NOMO-1 treated with DMSO at 0.1 percent for 48 hours (cell line): Measurements from ENCODE around the gene NDEL1.

Experiments used
- DNase-seq: peaks from one replicate; lab custom pipeline; 2025; ENCODE audit not compliant: unreplicated experiment; lab: John Stamatoyannopoulos, UW

NDEL1 gene

DNA sequence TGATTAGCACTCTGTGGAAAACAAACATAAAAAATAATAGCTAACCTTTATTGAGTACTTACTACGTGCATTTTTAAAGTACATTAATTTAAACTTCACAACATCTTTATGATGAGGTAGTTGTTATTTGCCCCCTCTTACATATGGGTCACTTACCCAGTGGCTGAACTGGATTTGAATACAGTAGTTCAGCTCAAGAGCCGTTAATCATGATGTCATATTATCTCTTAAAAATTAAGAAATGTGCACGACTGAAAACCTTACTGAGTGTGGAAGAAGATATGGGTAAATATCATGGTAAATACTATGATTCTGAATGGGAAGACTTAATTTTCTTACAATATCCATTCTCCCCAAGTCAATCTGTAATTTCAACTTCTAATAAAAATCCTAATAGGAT, 17.6 kb downstream of the NDEL1 start:
- no peak for DNase-seq

DNA sequence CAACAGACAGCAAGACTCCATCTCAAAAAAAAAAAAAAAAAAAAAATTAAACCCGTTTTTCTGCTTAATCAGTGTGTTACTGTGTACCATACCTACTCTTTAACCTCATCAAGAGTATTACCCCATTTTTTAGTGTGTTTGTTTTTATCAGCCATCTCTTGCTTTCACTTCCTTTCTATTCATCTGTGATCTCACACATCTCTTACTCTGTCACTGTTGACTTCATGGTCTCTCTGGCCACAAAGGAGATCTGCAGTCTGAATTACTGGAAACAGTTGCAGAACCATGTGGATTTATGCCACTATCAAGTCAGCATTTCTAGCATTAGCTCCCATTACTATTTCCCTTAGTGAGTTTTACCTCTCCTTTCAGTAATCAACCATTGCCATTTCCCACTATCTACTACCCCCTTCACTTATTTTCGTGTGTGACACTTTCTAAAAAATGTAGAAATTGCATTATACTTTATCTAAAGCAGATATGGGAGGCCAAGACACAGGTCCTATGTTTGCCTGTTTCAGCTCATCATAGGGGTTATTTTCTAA, 20.1 kb downstream of the NDEL1 start:
- peak; percentile 2 for DNase-seq

DNA sequence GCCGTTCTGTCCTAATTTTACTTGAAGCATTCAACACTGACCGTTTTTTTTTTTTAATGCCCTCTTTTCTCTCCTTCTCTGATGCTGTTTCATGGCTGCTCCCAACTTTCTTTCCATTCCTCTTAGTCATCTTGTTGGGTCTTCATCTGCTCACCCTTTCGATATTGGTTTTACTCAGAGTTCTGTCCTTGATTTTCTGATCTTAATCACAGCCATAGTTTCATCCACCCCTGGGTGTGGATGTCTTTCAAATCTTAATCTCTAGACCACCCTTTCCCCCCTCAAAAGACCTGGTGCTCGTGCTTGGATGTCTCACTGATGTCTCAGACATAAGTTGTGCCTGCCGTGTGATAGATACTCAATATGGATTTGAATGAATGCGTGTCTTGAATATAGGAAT, 22.4 kb downstream of the NDEL1 start:
- DNase-seq = no peak

DNA sequence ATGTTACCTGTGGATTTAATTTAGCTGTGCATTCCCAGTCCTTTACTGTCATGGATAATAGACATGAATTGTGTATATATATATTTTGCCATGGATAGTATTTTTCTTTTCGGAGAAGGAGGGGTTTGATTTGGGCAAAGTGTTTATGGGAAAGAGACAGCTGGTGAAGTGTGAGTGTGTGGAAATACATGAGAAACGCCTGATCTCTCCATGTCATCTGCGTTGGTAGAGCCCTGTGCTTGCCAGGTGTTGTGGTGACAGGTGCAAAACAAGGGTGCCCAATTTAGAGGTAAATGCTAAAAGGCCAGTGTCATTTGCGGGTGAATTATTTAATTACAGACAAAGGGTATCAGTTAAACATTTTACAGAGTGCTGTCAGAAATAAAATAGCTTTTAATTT, 23.4 kb downstream of the NDEL1 start:
- DNase-seq = no peak

DNA sequence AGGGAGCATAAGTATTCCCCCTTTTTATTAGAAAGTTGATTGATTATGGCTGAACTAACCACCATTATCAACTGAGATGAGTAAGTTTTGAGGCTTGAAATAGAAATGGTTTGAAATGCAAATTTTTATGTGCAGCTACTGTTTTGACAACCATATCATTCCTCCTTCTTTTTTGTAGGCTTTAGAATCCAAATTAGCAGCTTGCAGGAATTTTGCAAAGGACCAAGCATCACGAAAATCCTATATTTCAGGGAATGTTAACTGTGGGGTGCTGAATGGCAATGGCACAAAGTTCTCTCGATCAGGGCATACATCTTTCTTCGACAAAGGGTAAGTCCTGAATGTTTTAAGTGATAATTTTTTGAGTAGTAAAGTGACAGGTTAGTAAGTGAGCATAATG, 24.1 kb downstream of the NDEL1 start:
- no peak for DNase-seq

DNA sequence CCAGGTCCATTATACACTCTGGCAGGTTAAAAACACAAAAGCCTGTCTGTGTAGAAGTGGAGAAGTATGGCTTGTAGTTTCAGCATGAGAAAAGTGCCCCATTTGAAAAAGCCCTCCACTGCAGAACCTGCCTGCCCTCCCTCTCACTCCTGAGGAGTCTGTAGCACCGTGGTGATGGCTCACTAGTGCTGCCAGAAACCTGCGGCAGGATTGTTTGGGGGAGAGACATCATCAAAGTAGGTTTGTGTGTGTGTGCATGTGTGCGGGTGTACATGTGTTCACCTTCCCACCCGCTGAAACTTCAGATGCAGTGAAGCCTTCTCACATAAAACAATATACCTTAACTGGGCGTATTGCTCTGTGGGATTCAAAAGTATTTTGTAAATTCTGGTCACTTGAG, 26.9 kb downstream of the NDEL1 start:
- DNase-seq = no peak

DNA sequence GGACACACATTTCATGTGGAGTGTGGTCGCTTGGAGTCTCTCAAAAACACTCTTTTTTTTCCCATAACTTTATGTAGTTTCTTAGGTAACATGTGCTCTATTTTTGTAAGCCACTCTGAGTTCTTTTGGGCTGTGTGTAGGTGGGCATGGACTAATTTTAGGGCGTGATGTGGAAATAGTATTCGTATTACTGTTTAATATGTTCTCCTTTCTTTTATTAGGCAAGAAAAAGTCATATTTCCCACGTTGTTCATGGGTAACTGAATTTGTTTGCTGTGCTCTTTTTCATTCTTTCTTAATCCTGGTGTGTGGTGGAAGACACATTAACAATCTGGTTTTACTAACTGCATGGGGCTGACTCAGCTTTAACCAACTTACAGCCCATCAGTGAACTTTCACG, 27.4 kb downstream of the NDEL1 start:
- DNase-seq = no peak

DNA sequence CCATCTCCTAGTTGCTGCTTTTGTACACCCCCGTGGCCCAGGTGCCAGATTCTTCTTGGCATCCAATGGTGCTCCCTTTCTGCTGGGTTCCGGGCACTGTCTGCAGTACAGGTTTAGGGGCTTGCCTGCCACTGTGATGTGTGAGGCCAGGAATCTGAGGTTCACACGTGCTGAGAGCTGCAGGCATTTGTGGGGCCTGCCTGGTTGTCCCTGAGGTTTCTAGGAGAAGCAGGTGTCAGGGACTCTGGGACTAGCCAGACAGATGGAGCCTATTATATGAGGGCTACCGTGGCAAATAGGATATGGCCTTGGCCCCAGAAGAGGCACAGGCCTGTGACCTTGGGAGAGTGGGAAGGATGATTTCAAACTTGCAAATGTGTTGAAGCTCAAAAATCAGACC, 29.3 kb downstream of the NDEL1 start:
- no peak for DNase-seq

DNA sequence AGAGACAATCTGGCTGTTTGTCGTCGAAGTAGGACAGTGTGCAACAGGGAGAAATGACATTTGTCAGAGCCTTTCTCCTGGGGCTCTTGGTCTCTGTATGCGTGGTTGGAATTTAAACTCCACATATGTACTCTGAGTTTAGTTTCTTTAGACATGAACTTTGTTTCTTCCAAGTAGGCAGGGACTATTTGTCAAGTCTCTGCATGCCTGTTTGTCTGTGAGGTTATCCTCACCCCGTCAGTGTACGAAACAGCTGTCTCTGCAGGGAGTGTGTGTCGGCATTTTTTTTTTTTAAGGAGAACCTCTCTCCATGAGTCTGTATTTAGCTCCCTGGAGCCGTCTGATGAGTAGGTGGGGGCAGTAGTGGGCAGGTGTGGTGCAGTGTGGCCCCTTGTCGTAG, 29.7 kb downstream of the NDEL1 start:
- DNase-seq = no peak

DNA sequence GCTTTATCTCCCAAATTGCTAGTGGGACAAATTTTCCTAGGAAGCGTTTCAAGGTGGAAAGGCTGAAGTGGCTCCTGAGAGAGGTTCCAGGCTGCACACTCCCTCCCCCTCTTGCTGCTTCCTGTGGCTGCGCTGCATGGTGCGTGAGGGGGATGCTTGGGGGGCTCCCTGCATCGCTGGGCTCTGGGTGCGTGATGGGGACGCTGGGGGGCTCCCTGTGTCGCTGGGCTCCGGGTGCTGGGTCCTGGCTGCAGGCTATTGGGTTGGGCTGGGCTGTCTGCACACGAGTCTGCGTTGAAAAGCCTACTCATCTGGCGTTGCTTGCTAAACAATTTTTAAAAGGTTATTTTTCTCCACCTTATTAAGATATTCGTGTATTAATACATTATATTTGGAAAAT, 30.1 kb downstream of the NDEL1 start:
- DNase-seq = no peak

DNA sequence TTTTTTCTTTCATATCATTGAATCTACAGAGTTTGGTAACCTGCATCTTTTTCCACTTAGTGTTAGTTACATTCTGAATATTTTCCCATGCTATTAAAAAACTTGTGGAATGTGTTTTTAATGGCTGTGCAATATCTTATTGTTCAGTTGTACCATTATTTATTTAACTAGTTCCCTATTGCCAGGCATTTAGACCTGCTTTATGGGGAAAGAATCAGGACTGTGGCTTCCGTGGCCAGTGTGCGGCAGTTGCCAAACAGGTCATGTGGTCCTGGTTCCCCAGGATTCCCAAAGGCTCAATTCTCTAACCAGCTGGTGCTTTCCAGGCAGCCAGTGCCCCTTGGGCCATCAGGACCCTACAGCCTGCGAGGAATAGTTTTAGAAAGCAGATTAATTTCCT, 30.8 kb downstream of the NDEL1 start:
- no peak for DNase-seq

DNA sequence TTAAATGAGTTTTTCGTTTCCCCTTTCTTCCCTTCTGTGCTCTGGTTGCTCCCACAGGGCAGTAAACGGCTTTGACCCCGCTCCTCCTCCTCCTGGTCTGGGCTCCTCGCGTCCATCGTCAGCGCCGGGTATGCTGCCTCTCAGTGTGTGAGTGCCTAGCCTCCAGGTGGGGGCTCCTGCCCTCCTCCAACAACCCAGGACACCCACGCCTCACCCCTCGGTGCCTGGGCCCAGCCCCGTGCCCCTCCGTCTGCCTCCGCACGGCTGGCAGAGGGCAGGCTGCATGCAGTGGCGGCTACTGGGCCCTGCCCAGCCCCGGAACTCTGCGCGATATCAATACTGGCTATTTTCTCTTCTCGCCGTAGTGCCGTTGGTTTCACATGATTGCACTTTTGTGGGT, 31.2 kb downstream of the NDEL1 start:
- no peak for DNase-seq

DNA sequence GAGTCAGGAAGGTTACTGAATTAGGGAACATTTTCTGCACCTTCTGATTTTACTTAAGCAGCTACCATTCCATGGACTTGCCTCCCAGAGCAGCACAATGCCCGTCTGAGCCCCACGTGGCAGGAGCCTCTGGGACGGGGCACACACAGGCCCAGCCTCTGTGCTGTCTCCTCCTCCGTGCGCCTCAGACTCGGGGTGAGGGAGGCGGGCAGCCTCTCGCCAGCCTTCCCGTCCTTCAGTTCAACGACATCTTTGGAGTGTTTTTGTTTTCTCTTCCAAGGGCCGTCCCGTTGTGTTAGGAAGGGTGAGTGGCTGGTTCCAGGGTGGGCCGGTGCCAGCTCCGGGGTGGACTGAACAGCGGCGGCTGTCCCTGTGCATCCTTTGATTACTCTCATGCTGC, 31.8 kb downstream of the NDEL1 start:
- no peak for DNase-seq

DNA sequence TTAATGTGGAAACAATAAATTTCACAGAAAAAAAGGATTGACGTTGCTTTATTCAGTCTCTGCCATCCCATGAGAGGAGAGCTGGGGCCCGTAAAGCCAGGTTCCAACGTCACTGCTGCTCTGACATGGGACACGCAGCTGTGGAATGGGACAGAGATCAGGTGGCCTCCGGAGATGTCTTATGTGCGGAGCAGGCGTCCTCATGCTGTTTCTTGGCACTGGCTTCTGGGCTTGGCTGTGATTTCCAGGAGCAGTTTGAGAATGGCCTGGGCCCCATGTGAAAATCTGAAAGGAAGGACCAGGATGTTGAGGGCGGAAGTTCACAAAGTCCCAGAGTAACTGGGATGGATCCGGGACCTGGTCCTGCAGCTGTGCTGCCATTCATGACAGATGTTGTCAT, 32.4 kb downstream of the NDEL1 start:
- DNase-seq = no peak

DNA sequence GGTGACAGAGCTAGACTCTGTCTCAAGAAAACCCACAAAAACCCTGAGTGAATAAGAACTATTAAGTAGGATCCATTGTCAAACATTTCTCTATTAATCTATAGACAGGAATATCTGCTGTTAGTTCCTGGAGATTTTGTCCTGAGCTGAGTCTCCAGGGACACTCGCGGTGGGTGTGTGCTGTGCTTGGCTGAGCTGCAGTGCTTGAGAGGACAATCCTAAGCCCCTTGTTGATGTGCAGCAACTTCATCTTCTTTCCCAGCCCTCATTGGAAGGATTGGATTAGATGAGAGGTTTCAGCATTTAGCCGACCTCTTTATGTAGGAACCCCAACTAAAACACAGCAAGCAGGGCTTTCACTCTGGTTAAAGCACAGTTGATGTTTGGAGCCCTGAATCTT, 33.3 kb downstream of the NDEL1 start:
- DNase-seq = no peak

DNA sequence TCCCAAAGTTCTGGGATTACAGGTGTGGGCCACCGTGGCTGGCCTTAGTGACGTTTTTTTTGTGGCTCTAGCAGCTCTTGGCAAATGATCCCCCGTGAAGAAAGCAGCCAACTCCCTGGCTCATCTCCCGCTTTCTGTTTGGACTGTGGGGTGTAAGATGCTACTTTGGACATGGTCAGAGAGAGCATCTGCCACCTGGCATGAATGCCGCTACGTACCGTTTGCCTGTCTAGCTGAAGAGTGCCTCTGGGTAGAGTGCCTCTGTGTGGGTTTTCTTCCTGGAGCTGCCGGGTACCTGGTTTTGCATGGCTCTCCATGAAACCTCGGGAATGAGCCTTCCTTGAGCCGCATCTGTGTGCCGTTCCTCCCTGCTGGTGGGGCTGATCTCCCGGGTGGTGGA, 34.3 kb downstream of the NDEL1 start:
- no peak for DNase-seq

DNA sequence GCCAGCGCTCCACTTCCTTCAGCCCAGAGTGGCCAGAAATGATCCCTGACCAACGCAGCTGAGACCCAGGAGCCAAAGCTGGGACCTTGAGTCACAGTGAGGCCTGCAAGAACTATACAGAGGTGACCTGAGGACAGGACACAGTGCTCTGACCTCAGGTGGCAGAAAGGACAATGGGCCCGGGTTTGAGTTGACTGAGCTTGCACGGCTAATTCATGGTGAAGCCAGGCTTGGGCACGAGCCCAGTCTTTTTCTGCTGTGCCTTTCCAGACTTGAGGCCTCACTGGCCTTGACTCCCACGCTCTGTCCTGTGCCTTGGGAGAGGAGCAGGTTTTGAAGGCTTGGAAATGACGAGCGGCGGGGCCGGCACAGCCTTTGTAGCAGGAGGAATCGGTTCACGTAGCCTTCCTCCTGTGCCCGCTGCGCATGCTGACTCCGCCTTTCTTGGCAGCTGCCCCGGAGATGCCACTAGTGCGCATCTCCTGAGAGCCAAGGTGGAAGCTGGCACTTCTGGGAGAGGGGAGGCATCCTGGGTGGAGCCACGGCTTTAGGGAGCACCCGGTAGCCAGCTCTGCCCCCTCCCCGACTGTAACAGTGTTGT, 34.9 kb downstream of the NDEL1 start:
- DNase-seq = no peak

DNA sequence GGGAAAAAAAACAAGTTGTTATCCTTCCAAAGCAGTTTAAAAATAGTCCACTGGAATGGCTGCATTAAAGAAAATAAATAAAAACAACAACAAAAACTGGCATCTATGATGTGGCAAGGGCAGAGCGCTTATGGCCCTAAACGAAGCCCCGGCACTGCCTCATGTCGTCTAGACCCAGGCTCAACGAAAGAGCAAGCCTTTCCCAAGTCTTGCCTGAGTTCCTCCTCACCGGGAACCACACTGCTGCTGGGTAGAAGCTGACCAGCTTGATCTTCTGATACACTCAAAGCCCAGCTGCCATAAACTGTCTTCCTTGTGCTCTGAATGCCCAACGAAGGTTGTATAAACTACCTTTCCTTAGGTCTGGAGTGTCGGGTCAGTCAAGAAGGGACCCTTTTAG, 37.0 kb downstream of the NDEL1 start:
- DNase-seq = no peak

DNA sequence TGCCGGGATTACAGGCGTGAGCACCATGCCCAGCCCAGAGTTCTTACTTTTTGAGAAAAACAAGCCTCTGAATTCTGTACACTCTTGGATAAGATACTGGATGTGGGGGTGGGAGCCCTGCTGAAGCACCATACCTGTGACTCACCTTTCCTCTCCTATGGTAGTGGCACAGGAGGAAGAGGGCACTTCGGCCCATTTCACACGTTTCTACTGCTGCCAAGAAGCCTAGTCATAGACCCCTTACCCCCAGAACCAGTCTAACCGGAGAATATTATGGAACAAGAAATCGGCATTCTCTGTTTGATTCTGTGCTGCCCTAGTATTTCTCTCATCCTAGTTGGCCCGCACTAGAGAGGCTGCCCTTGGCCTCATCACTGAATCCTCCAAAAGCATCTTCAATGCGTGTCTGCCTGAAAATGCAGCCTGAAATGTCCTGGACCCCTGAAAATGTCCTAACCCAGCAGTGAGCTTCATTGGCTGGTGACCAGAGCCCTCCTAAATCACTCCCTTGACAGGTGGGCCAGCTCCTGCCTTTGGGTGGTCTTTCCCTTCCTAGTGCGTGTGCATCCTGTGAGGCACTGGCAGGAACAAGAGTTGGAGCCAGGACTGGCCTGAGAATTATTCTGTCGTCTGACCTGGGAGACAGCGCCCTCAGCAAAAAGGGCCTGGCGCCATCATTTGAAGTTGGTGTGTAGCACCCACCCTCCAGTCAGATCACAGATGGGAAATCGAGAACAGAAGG, 37.9 kb downstream of the NDEL1 start:
- no peak for DNase-seq

DNA sequence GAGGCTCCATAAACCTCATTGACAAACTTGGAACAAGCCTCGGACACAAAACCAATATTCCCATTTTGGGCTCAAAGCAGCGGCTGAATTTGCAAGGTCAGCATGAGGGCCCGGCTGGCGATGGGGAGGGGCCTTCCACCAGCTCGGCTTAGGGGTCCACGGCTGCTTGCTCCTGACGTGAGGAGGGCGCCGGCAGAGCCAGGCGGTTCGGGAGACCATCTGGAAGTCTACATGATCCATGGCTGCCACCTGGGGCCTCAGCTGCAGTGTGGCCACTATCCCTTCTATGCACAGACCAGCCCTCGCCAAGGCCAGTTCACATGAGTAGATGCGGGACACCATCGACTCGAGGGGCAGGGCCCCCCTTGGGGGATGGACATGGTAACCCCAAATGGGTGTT, 39.1 kb downstream of the NDEL1 start:
- DNase-seq = no peak

DNA sequence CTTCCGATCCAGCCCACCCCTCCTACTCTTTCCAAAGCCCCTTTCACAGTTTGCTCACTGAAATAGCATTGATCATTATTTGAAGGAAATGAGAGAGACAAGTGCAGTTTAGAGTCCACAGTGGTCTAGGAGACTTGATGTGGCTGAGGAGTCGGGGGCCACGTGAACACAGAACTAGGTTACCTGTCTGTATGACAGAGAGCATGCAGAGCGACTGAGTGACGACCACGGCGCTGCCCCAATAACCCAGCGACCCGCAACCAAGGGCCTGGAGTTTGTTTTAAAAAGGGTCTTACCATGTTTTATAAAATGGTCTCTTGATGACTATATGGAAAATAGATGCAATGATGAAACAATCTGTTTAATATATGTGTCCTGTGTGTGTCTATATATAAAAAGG, 39.5 kb downstream of the NDEL1 start:
- no peak for DNase-seq

DNA sequence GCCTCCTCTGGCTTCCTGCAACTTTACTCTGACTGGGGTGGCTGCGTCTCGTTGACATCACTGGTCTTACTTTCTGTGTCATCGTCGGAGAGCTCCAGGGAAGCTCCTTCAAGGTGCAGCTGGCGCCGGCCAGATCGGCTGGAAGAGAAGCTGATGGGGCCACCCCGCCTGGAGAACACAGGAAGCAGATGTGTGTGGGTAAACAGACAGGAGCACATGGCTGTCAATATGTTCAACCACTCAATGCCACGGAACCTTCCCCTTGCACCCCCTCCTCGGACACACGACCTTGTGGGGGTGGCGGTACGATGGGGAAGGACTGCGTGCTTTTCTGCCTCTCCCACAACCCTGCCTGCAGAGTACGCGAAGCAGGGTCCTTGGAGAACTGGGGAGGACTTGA, 40.1 kb downstream of the NDEL1 start:
- DNase-seq = no peak

DNA sequence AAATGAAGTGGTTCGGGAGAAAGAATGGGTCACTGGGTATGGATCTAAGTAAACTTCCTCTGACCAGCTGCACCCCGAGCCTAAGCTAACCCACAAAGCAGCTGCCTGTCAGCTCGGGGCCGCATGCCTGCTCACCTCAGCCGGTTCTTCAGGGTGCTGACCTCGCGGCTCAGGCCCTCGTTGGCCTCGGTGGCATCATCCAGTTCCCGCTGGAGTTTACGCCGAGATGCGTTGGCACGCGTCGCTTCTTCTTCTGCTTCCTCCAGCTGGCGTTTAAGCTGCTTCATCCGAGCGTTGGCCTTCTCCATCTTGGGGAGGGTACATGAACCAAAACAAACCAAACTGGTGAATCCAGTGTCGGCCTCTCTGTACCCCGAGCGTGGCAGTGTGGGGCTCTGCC, 41.1 kb downstream of the NDEL1 start:
- no peak for DNase-seq
